Upper lobe of left lung (tissue), 6 donors: ENCODE results near the gene PTDSS2. TPM values are rescaled to one million over a fixed set of nuclear protein-coding genes. Genes with fewer than 3 reads are reported as not detected.

Source experiments
- ATAC-seq, 2 donors: fragments of 200-7000 bp; cut with Tn5 transposase; one replicate each; pipeline ENCODE4 v1.9.1; 2022; ENCODE audit warnings: mild to moderate bottlenecking in 2 of 2, moderate library complexity in 2 of 2; ENCODE audit not compliant: low FRiP score in 2 of 2
- DNase-seq, 2 donors: peaks; one replicate each; pipeline ENCODE4 v3.0.0-alpha.2; 2019 to 2020
- H3K27ac ChIP-seq, 4 donors: fragments of 200-600 bp; sonication (generic); one replicate each; pipeline ENCODE4 v1.5.1; 2016 to 2019
- H3K27me3 ChIP-seq, 4 donors: fragments of 200-600 bp; sonication (generic); one replicate each; pipeline ENCODE4 v1.5.1; 2017 to 2019
- H3K36me3 ChIP-seq, 4 donors: fragments of 200-600 bp; sonication (generic); one replicate each; pipeline ENCODE4 v1.5.1; 2016 to 2019
- H3K4me1 ChIP-seq, 4 donors: fragments of 200-600 bp; sonication (generic); one replicate each; pipeline ENCODE4 v1.5.1; 2018 to 2019
- H3K4me3 ChIP-seq, 4 donors: fragments of 200-600 bp; sonication (generic); one replicate each; pipeline ENCODE4 v1.5.1; 2017 to 2019; ENCODE audit warnings: mild to moderate bottlenecking in 2 of 4, moderate library complexity in 1 of 4
- H3K9me3 ChIP-seq, 4 donors: fragments of 200-600 bp; sonication (generic); one replicate each; pipeline ENCODE4 v1.5.1; 2018 to 2019
- CTCF ChIP-seq, 6 experiments: fragments of 450-650 bp in 4 of 6; fragments of 200-600 bp in 2 of 6; sonication (generic) in 2 of 6; IDR thresholded peaks; one replicate each; pipeline ENCODE4 v1.5.1; 2016 to 2019; ENCODE audit warnings: antibody characterized with exemption in 6 of 6
- EP300 ChIP-seq, 4 donors: sonication (generic); formaldehyde crosslinking; IDR thresholded peaks; one replicate each; pipeline ENCODE4 v1.5.1; 2017; ENCODE audit warnings: antibody characterized with exemption in 4 of 4, control low read depth in 2 of 4
- POLR2A ChIP-seq, 4 donors: fragments of 450-650 bp; IDR thresholded peaks; one replicate each; pipeline ENCODE4 v1.5.1; 2016 to 2017; ENCODE audit warnings: antibody characterized with exemption in 4 of 4, mild to moderate bottlenecking in 2 of 4
- POLR2AphosphoS5 ChIP-seq, 2 donors: sonication (generic); formaldehyde crosslinking; IDR thresholded peaks; one replicate each; pipeline ENCODE4 v1.5.1; 2017; ENCODE audit warnings: antibody characterized with exemption in 2 of 2
- WGBS, 2 donors: methylation state at CpG; one replicate each; pipeline ENCODE4 v1.1.5; 2017 to 2018; 5-methylcytosine and 5-hydroxymethylcytosine counted together
- total RNA-seq, 6 donors: library from RNA; depleted of rRNA in 4 of 6; stranded (reverse); fragments of >200 nt in 4 of 6; gene quantifications; one replicate each; pipeline versions ENCODE4 v1.1.0 to v1.2.1, GENCODE V29; 2016 to 2021
- donor health status: DM: no; HTN: no; CAD: no; lungs with moderate emphysema.
- donor health status: DM: no; HTN: yes; CAD: no; lungs with severe emphysema.

PTDSS2 gene
- total RNA-seq, 6 donors from 2014 or later = 29.6 to 188 (median 45.1) TPM

GRCh38 chr11:508956-509355 is 58.9 kb downstream of the PTDSS2 start:
- Histone ChIP-seq H3K4me1 (peaks cover 24 to 34% (median 28%) of the 10 kb centered on the region in 4 donors), H3K36me3 (peaks cover 0 to 42% (median 12%) of the 10 kb centered on the region in 4 donors), H3K9me3 (no peaks in the 10 kb centered on the region), H3K4me3 (no peak overlapping the region), H3K27ac (no peak overlapping the region), H3K27me3 (no peaks in the 10 kb centered on the region)
- 88 to 93% methylated on average over 5 of the region's 5 CpGs for WGBS, 2 donors
- TF ChIP-seq POLR2A (IDR thresholded peaks at IDR 0.05) (no peak), EP300 (IDR thresholded peaks at IDR 0.05) (no peak), POLR2AphosphoS5 (IDR thresholded peaks at IDR 0.05) (no peak), CTCF (IDR thresholded peaks at IDR 0.05) (no peak)
- ATAC-seq = no peak
- DNase-seq = no peak

- Histone ChIP-seq H3K27ac (no peak overlapping the region), H3K4me1 (peaks cover under 1 to 5% (median 3%) of the 10 kb centered on the region in 4 donors), H3K4me3 (no peak overlapping the region), H3K9me3 (no peaks in the 10 kb centered on the region), H3K36me3 (peaks cover 0 to 46% (median 13%) of the 10 kb centered on the region in 4 donors), H3K27me3 (no peaks in the 10 kb centered on the region)
- DNase-seq = peak in 1 of 2 donors; percentile 64
- ATAC-seq = no peak
- TF ChIP-seq EP300 (IDR thresholded peaks at IDR 0.05) (no peak), POLR2A (IDR thresholded peaks at IDR 0.05) (no peak), CTCF (IDR thresholded peaks at IDR 0.05) (no peak), POLR2AphosphoS5 (IDR thresholded peaks at IDR 0.05) (no peak)
- WGBS, 2 donors = 91 to 92% methylated on average over 24 to 29 of the region's 29 CpGs
Observed at GRCh38 chr11:512761-513595, 62.9 kb downstream of the PTDSS2 start.

- Histone ChIP-seq H3K4me3 (no peak overlapping the region), H3K36me3 (peaks cover 0 to 30% (median 5%) of the 10 kb centered on the region in 4 donors), H3K27ac (no peak overlapping the region), H3K4me1 (peaks cover 0 to 12% (median 6%) of the 10 kb centered on the region in 4 donors), H3K9me3 (no peaks in the 10 kb centered on the region), H3K27me3 (no peaks in the 10 kb centered on the region)
- TF ChIP-seq CTCF (IDR thresholded peaks at IDR 0.05) (no peak), POLR2AphosphoS5 (IDR thresholded peaks at IDR 0.05) (no peak), POLR2A (IDR thresholded peaks at IDR 0.05) (no peak), EP300 (IDR thresholded peaks at IDR 0.05) (no peak)
- 73 to 89% methylated on average over 10 of the region's 10 CpGs for WGBS, 2 donors
- ATAC-seq (no peak), DNase-seq (no peak)
Observed at GRCh38 chr11:514606-515005, 64.5 kb downstream of the PTDSS2 start.

GRCh38 chr11:515131-515530 is 65.1 kb downstream of the PTDSS2 start:
- peaks cover 0 to 12% (median 6%) of the 10 kb centered on the region in 4 donors for H3K4me1 ChIP-seq
- no peak overlapping the region for H3K4me3 ChIP-seq

More at GRCh38 chr11:515131-515530, 65.1 kb downstream of the PTDSS2 start:
- no peak overlapping the region for H3K27ac ChIP-seq
- no peak for TF ChIP-seq CTCF (IDR thresholded peaks at IDR 0.05)
- no peak for TF ChIP-seq EP300 (IDR thresholded peaks at IDR 0.05)
- no peak for TF ChIP-seq POLR2A (IDR thresholded peaks at IDR 0.05)
- no peak for TF ChIP-seq POLR2AphosphoS5 (IDR thresholded peaks at IDR 0.05)
- H3K36me3 ChIP-seq = peaks cover 0 to 25% (median 5%) of the 10 kb centered on the region in 4 donors
- ATAC-seq = no peak
- WGBS, 2 donors = 90 to 93% methylated on average over 6 of the region's 6 CpGs
- no peaks in the 10 kb centered on the region for H3K9me3 ChIP-seq
- no peaks in the 10 kb centered on the region for H3K27me3 ChIP-seq
- no peak for DNase-seq
